Immature natural killer cell (primary cell): ENCODE results near the gene CDK13. TPM values are rescaled to one million over a fixed set of nuclear protein-coding genes. Genes with fewer than 3 reads are reported as not detected.
A peak's percentile ranks its signal among the peaks of the same experiment; 100 is the strongest.

Experiments
- DNase-seq, 3 donors: peaks; one replicate each; pipeline ENCODE4 v3.0.0; 2022; ENCODE audit warnings: mixed read lengths in 1 of 3
- H3K27ac Mint-ChIP-seq, 6 donors: one replicate each; pipeline ENCODE4 v1.8.0; 2020; ENCODE audit warnings: mixed read lengths in 6 of 6, mild to moderate bottlenecking in 5 of 6, inconsistent platforms in 4 of 6, moderate library complexity in 3 of 6
- H3K27me3 Mint-ChIP-seq, 3 donors: one replicate each; pipeline ENCODE4 v1.8.0; 2020 to 2021; ENCODE audit warnings: low read depth in 3 of 3, mild to moderate bottlenecking in 3 of 3, mixed read lengths in 3 of 3, moderate library complexity in 3 of 3, inconsistent platforms in 1 of 3
- H3K36me3 Mint-ChIP-seq, 3 donors: one replicate each; pipeline ENCODE4 v1.8.0; 2020; ENCODE audit warnings: mixed read lengths in 3 of 3, inconsistent platforms in 2 of 3, mild to moderate bottlenecking in 2 of 3
- H3K4me1 Mint-ChIP-seq, 2 donors: one replicate each; pipeline ENCODE4 v1.8.0; 2020; ENCODE audit warnings: inconsistent platforms in 2 of 2, mild to moderate bottlenecking in 2 of 2, mixed read lengths in 2 of 2, moderate library complexity in 1 of 2
- H3K4me3 Mint-ChIP-seq, 5 donors: one replicate each; pipeline ENCODE4 v1.8.0; 2020; ENCODE audit warnings: mild to moderate bottlenecking in 5 of 5, mixed read lengths in 5 of 5, inconsistent platforms in 3 of 5, moderate library complexity in 3 of 5
- H3K9me3 Mint-ChIP-seq, 6 donors: one replicate each; pipeline ENCODE4 v1.8.0; 2020; ENCODE audit warnings: mild to moderate bottlenecking in 6 of 6, mixed read lengths in 6 of 6, inconsistent platforms in 4 of 6, moderate library complexity in 3 of 6
- polyA plus RNA-seq, 3 donors: library from polyadenylated mRNA; unstranded; fragments of 300-500 nt; fragmentation: Illumina TruSeq; gene quantifications; one replicate each; pipeline ENCODE4 v1.2.3, GENCODE V29; 2021

The CDK13 gene
- polyA plus RNA-seq, 3 donors from 2014 or later = 19.1 to 58.3 (median 22.6) TPM

- no peak for DNase-seq
- H3K4me3 Mint-ChIP-seq = no peak overlapping the region
- H3K9me3 Mint-ChIP-seq = no peaks in the 10 kb centered on the region
- H3K27me3 Mint-ChIP-seq = peaks cover 0 to 3% (median 0%) of the 10 kb centered on the region in 3 donors
- H3K27ac Mint-ChIP-seq = peak overlapping the region; percentile 4 to 83 (median 48)
- H3K4me1 Mint-ChIP-seq = peaks cover 7 to 24% of the 10 kb centered on the region in 2 donors
- peaks cover 1 to 7% (median 5%) of the 10 kb centered on the region in 3 donors for H3K36me3 Mint-ChIP-seq
Observed at GRCh38 chr7:40058026-40058425, 108.0 kb downstream of the CDK13 start.

GRCh38 chr7:40058636-40059035 is 108.6 kb downstream of the CDK13 start:
- Mint-ChIP-seq H3K27me3 (peaks cover 0 to 3% (median 0%) of the 10 kb centered on the region in 3 donors), H3K9me3 (no peaks in the 10 kb centered on the region), H3K27ac (no peak overlapping the region), H3K36me3 (peaks cover 4 to 9% (median 5%) of the 10 kb centered on the region in 3 donors), H3K4me1 (peaks cover 7 to 24% of the 10 kb centered on the region in 2 donors), H3K4me3 (no peak overlapping the region)
- DNase-seq = no peak

- Mint-ChIP-seq H3K4me1 (peaks cover 7 to 24% of the 10 kb centered on the region in 2 donors), H3K36me3 (peaks cover 4 to 9% (median 5%) of the 10 kb centered on the region in 3 donors), H3K9me3 (no peaks in the 10 kb centered on the region), H3K27me3 (peaks cover 0 to 3% (median 0%) of the 10 kb centered on the region in 3 donors), H3K4me3 (no peak overlapping the region), H3K27ac (no peak overlapping the region)
- DNase-seq = no peak
Observed at GRCh38 chr7:40059057-40059456, 109.0 kb downstream of the CDK13 start.

GRCh38 chr7:40072268-40072667 is 122.2 kb downstream of the CDK13 start:
- DNase-seq = no peak
- peaks cover 0 to 8% of the 10 kb centered on the region in 2 donors for H3K4me1 Mint-ChIP-seq
- H3K27ac Mint-ChIP-seq = no peak overlapping the region
- H3K4me3 Mint-ChIP-seq = no peak overlapping the region
- H3K36me3 Mint-ChIP-seq = peaks cover 0 to 4% (median 3%) of the 10 kb centered on the region in 3 donors
- peaks cover 0 to 1% (median 0%) of the 10 kb centered on the region in 3 donors for H3K27me3 Mint-ChIP-seq
- no peaks in the 10 kb centered on the region for H3K9me3 Mint-ChIP-seq

GRCh38 chr7:40073239-40073638 is 123.2 kb downstream of the CDK13 start:
- DNase-seq = no peak
- Mint-ChIP-seq H3K36me3 (peaks cover 0 to under 1% (median under 1%) of the 10 kb centered on the region in 3 donors), H3K9me3 (no peaks in the 10 kb centered on the region), H3K4me3 (no peak overlapping the region), H3K27ac (no peak overlapping the region), H3K27me3 (no peaks in the 10 kb centered on the region), H3K4me1 (peaks cover 0 to 8% of the 10 kb centered on the region in 2 donors)

GRCh38 chr7:40077849-40078248 is 127.8 kb downstream of the CDK13 start:
- H3K36me3 Mint-ChIP-seq = peaks cover 0 to 4% (median 0%) of the 10 kb centered on the region in 3 donors
- no peak overlapping the region for H3K27ac Mint-ChIP-seq

GRCh38 chr7:40092182-40092581 is 142.1 kb downstream of the CDK13 start:
- Mint-ChIP-seq H3K27ac (peak overlapping the region in 2 of 6 donors; percentile 32 to 40), H3K36me3 (peaks cover 10 to 37% (median 16%) of the 10 kb centered on the region in 3 donors), H3K4me3 (no peak overlapping the region), H3K27me3 (no peaks in the 10 kb centered on the region), H3K9me3 (no peaks in the 10 kb centered on the region), H3K4me1 (peaks cover 2 to 10% of the 10 kb centered on the region in 2 donors)
- no peak for DNase-seq

More at GRCh38 chr7:40077849-40078248, 127.8 kb downstream of the CDK13 start:
- H3K27me3 Mint-ChIP-seq = peaks cover 0 to 1% (median 0%) of the 10 kb centered on the region in 3 donors
- peaks cover 0 to 7% of the 10 kb centered on the region in 2 donors for H3K4me1 Mint-ChIP-seq
- H3K9me3 Mint-ChIP-seq = no peaks in the 10 kb centered on the region
- no peak overlapping the region for H3K4me3 Mint-ChIP-seq
- DNase-seq = no peak

- no peak overlapping the region for H3K4me3 Mint-ChIP-seq
- H3K36me3 Mint-ChIP-seq = peaks cover 10 to 33% (median 16%) of the 10 kb centered on the region in 3 donors
- no peak for DNase-seq
- no peaks in the 10 kb centered on the region for H3K9me3 Mint-ChIP-seq
- peak overlapping the region in 4 of 6 donors; percentile 47 to 79 (median 68) for H3K27ac Mint-ChIP-seq
- H3K27me3 Mint-ChIP-seq = peaks cover 0 to 1% (median 0%) of the 10 kb centered on the region in 3 donors
- peaks cover 3 to 10% of the 10 kb centered on the region in 2 donors for H3K4me1 Mint-ChIP-seq
Observed at GRCh38 chr7:40093631-40094350, 143.7 kb downstream of the CDK13 start.

GRCh38 chr7:40095230-40095629 is 145.2 kb downstream of the CDK13 start:
- Mint-ChIP-seq H3K4me3 (no peak overlapping the region), H3K27ac (no peak overlapping the region), H3K27me3 (peaks cover 0 to 1% (median 0%) of the 10 kb centered on the region in 3 donors), H3K36me3 (peaks cover 6 to 30% (median 13%) of the 10 kb centered on the region in 3 donors), H3K4me1 (peaks cover 3 to 10% of the 10 kb centered on the region in 2 donors), H3K9me3 (no peaks in the 10 kb centered on the region)
- no peak for DNase-seq

- Mint-ChIP-seq H3K4me3 (no peak overlapping the region), H3K4me1 (peaks cover 3 to 10% of the 10 kb centered on the region in 2 donors), H3K36me3 (peaks cover 6 to 30% (median 13%) of the 10 kb centered on the region in 3 donors), H3K27ac (peak overlapping the region in 5 of 6 donors; percentile 11 to 66 (median 62)), H3K27me3 (peaks cover 0 to 1% (median 0%) of the 10 kb centered on the region in 3 donors), H3K9me3 (no peaks in the 10 kb centered on the region)
- DNase-seq = no peak
Observed at GRCh38 chr7:40095695-40096327, 145.8 kb downstream of the CDK13 start.

- Mint-ChIP-seq H3K9me3 (no peaks in the 10 kb centered on the region), H3K27me3 (peaks cover 0 to 1% (median 0%) of the 10 kb centered on the region in 3 donors), H3K4me3 (no peak overlapping the region), H3K4me1 (peaks cover 3 to 10% of the 10 kb centered on the region in 2 donors), H3K27ac (peak overlapping the region in 3 of 6 donors; percentile 40 to 69 (median 53)), H3K36me3 (peaks cover 5 to 24% (median 13%) of the 10 kb centered on the region in 3 donors)
- no peak for DNase-seq
Observed at GRCh38 chr7:40097728-40098127, 147.7 kb downstream of the CDK13 start.

- Mint-ChIP-seq H3K27me3 (peaks cover 0 to 1% (median 0%) of the 10 kb centered on the region in 3 donors), H3K4me3 (no peak overlapping the region), H3K27ac (no peak overlapping the region), H3K9me3 (no peaks in the 10 kb centered on the region), H3K36me3 (peaks cover 0 to 21% (median 13%) of the 10 kb centered on the region in 3 donors), H3K4me1 (peaks cover 3 to 10% of the 10 kb centered on the region in 2 donors)
- no peak for DNase-seq
Observed at GRCh38 chr7:40098810-40099209, 148.8 kb downstream of the CDK13 start.

GRCh38 chr7:40099837-40100236 is 149.8 kb downstream of the CDK13 start:
- H3K4me1 Mint-ChIP-seq = peaks cover 3 to 10% of the 10 kb centered on the region in 2 donors
- no peak for DNase-seq
- peaks cover 0 to 1% (median 0%) of the 10 kb centered on the region in 3 donors for H3K27me3 Mint-ChIP-seq
- H3K4me3 Mint-ChIP-seq = no peak overlapping the region
- H3K36me3 Mint-ChIP-seq = peaks cover 0 to 12% (median 3%) of the 10 kb centered on the region in 3 donors
- peak overlapping the region in 1 of 6 donors; percentile 64 for H3K27ac Mint-ChIP-seq
- no peaks in the 10 kb centered on the region for H3K9me3 Mint-ChIP-seq

GRCh38 chr7:40101201-40101600 is 151.1 kb downstream of the CDK13 start:
- Mint-ChIP-seq H3K27me3 (peaks cover 0 to 1% (median 0%) of the 10 kb centered on the region in 3 donors), H3K4me1 (peaks cover 2 to 3% of the 10 kb centered on the region in 2 donors), H3K4me3 (no peak overlapping the region), H3K36me3 (peaks cover 0 to 8% (median 0%) of the 10 kb centered on the region in 3 donors), H3K27ac (peak overlapping the region in 1 of 6 donors; percentile 7), H3K9me3 (no peaks in the 10 kb centered on the region)
- DNase-seq = no peak
